KG1 (cell line): ENCODE data around the gene LIPM.
"Not testable (repeated sequence)": the region's sequence is repeated elsewhere in the genome, so short reads cannot be mapped to it uniquely, and the experiment has no call there.

Experiments used
- DNase-seq: peaks from one replicate; lab custom pipeline; 2025; lab: John Stamatoyannopoulos, UW

LIPM gene

DNA sequence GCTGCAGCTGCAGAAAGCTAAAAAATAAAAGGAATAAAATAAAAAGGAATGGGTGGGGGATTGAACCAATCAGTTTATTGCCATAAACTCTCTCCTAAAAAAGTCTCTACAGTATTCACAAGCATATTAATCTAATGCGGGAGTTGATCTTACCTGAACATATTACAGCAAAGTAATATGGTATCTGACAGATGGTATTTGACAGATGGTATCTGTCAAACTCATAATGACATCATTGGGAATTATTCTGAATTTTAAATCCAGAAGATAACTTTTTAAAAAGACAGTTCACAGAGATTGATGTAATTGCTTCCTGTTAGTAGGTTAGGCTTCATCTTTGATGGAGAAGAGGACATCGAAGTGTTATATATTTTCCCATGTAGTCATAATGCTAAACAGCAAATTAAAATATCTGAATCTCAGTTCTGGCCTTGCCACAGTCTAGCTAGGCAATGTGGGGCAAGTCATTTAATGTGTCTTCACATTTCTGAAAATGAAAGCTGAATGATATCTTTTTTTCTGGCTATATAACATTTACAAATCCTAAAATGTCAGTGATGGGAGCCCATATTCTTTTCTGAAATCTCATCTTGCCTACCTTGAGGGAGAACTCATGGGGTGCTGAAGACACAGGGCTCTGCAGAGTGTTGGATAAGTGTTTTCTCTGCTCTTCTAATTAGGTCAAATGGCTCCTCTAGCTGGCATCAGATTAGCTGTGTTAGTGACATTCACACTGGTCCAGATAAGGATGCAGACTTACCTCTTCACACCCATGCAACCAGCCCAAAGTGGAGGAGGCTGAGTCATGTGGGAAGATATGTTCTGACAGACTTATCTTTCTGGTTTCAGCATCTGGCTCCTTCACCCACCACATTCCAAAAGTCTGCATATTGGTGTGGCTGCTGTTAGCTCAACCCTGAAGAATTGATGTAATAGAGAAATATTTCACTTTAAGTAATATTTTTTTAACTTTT lies 2.1 kb upstream of the LIPM start:
- no peak for DNase-seq

DNA sequence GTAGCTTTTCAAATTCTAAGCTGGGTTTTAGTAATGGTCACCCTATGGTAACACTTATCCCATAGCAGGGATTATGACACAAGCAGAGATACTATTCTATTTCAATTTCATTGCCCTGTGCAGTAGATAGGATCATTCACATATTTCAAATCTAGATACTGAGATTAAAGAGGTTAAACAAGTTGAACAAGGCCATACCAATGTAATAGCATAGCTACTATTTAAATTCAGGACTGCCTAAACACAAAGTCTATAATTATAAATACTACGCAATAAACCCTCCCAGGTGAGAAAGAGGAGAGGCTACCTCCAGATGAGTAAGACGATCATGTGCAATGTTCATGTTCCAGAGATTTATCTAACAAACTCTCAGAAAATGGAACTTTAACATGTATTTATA lies 1.1 kb downstream of the LIPM start:
- no peak for DNase-seq

DNA sequence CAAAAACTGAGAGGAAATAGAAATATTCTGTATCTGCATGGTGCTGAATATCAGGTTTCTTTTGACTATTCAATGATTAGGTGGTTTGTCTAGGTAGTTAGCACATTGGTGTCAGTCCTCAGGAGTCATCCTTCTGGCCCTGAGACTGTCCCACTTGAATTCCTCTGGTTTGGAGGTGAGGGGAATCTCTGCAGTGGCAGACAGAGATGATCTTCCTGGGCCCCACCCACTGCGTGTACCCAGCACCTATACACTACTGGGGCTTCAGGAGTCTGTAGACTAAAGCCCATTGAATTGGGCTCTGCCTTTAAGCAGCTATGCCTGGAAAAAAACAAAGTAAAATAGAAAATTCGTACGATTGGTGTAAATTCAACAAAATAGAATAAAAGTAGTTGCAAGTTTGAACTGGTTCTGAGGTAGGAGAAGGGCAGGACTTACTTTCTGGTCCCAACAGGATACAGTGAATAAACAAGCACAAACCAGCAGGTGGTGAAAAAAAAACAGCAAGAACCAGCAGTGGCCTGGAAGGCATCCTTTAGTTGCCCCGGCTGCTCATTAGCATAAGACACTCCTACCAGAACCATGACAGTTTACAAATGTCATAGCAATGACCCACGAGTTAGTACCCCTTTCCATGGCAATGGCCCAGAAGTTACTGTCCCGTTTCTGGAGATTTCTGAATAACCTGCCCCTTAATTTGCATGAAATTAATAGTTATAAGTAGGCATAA lies 1.7 kb downstream of the LIPM start:
- no peak for DNase-seq

DNA sequence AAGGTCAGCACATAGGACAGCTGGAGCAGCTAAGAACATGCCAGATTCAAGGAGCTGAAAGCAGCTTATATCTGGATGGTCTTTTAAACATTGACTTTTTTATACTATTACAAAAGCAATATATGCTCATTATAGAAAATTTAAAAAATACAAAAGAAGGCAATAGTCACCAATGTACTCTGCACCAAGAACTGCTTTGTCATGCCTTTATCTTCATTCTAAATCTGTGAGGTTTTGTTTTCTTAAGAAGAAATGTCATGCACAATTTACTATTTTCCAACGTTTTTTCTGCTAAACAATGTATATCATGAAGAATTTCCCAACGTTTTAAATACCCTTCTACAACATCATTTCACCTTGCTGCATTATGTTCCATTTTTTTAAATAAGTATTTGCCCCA lies 2.8 kb downstream of the LIPM start:
- no peak for DNase-seq

DNA sequence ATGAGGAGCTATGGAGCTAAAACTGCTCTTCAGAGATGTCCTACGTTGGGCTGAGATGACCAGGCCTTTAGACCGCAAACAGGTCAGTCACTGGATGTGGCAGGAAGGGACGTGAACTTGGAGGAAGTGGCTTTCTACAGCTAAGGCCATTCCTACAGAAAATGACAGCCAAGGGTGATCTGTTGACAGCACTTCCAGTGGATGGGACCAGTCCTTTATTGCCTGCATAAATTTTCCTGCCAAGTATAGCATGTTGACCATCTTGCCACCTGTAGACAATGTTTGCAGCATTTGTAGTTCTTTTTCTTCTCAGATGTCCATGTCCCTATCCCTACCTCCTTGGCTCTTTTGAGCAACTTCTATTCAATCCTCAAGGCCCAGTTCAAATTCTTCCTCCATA lies 3.4 kb downstream of the LIPM start:
- DNase-seq, result no peak

DNA sequence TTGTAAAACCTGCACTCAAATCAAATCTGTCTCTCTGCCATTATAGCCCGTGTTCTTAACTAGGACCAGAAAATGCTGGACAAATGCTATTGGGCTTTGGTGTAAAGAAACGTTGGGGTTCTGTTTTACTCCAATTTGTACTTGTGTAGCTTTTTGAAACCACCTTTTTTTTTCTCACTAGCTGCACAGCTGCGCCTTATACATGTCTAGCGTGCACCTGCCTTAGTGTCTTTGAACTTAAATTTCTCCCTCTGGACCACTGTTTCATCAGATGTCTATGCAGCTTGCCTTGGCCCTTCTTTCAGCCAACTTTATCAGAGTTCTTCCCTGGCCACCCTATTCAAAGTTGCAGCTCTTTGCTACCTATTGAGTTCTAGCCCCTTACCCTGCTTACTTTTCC lies 7.1 kb downstream of the LIPM start:
- DNase-seq, result no peak

DNA sequence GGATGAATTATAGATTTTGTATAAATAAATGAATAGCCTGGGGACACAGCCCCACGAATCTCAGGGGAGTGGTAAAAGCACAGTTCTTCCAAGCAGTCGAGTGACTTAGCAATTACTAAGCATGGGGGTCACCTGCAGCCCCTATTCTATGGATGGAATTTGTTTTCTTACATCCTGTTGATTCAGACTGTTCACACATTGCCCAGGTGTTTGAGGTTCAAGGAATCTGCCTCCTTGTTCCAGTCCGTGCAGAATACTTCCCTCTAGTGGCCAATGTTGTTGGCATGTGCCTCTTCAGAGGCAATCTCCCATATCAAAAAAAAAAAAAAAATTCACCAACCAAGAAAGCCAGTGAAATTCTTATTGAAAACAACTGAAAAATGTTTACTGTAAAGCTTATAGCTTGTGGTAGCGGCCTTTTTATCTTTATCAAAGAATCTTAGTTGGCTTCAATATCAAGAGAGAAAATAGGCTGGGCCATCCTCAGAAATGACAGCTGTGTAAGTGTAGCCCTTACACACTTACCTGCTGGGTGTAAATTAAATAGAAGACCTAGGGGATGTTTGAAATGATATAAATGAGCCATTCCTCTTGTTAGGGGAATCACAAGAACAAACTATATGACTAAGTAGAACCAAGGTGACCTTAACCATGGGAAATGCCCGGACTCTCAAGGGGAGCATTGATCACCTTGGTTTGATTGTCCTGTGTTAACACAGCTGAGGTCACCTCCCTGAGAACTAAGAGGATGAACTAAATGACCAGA lies 7.8 kb downstream of the LIPM start:
- DNase-seq, result no peak

DNA sequence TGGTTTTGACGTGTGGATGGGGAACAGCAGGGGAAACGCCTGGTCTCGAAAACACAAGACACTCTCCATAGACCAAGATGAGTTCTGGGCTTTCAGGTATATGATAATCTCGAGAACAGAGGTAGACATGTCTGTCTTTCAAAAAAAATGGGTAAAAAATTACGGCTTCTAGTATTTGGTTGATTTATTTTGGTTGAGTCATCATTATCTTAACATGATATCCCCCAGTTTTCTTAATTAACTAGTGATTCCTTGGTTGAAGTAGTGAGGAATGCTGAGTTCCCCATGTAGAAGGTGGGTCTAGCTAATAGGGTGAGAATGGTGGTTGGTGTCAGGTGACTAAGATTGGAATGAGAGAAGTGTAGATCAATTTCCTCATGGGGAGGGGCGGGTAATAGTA lies 10.7 kb downstream of the LIPM start:
- DNase-seq, result no peak

DNA sequence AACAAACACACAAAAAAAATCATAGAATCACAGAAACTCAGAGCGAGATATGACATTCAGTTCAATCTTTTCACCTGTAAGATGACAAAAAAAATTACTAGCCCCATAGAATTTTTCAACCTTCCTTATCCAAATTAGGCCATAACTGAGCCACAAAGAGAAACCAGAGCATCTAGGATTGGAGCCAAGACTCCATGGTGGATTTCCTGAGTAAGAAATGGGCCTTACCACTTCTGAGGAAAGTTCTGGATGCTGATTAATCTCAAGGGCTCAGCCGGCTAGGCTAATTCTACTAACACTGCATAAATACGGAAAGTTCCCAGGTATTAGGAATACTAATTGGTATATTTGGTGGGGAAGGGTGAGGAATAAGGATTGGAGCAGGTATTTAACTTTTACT lies 16.8 kb downstream of the LIPM start:
- no peak for DNase-seq

DNA sequence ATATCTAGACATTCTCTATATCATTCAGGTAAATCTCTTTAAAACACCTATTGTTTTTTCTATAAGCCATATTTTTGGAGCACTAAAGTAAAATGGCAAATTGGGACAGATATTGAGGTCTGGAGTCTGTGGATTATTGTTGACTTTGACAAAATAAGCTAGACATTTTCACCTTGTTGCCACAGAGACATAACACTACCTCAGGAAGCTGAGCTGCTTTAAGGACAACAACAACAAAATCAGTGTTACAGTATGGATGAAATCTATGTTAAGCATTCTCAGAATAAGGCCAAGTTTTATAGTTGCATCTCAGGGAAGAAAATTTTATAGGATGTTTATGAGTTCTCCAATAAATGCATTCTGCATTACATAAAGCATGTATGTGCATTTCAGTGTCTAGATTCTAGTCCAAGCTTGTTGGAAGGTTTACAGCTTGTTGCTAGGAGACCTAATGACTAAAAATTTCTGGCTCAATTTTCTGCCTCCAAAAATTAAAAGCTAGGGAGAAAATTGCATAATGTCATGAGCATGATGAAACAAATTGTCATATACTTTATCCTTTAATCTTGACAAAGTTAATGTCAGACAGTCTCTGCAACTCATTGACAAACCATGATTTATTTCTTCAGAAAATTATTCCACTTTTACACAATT lies 18.3 kb downstream of the LIPM start:
- DNase-seq, result no peak

DNA sequence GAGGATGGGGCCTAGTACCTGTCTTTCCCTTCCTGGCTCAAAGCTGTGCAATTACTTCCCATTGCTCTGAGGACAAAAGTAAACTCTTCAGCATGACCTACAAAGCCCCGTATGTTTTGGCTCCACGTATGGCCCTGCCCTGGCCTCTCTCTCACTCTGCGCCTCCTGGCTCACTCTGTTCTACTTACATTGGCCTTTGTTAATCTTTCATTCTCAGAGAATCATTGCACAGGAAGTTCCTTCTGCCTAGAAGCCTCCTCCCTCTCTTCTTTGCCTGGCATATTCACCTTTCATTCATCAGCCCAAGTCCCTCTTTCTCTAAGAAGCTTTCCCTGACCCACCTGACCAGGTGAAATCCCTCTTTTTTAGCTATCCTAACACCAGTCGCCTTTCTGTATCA lies 23.9 kb downstream of the LIPM start:
- no peak for DNase-seq

DNA sequence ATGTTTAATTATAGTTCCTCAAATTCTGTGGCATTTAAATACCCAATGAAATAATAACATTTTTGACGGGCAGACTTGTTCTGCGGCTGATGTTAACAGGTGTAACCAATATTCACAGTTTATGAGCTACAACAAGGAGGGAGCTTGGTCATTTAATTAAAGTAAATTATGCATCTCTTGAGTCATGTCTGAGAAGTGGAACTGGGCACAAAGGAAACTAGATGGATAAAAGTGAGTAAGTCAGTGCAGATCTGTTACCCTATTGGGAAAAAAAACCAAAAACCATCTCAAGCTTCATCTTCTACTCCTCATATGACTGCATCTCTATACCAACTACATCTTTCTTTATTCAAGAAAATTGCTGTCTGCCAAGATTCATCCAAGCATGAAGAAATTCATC lies 25.1 kb downstream of the LIPM start:
- DNase-seq, result no peak

DNA sequence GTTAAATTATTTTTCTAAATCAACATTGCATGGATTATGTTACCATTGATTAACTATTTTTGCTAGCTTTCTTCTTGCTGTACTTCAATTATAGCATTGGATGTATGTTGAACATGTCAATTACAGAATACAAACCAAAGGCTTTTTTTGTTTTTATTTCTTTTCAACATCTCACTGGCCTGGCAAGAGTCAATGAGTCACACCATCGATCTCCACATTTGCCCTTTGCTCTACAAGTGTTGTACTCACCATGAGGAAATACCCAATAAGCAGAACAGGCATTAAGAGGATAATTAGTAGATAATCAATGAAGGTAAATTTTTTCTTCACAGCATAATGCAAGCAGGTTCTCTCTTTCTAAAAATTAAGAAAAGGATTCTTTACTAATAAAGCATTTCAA lies 25.8 kb downstream of the LIPM start:
- DNase-seq, result no peak

DNA sequence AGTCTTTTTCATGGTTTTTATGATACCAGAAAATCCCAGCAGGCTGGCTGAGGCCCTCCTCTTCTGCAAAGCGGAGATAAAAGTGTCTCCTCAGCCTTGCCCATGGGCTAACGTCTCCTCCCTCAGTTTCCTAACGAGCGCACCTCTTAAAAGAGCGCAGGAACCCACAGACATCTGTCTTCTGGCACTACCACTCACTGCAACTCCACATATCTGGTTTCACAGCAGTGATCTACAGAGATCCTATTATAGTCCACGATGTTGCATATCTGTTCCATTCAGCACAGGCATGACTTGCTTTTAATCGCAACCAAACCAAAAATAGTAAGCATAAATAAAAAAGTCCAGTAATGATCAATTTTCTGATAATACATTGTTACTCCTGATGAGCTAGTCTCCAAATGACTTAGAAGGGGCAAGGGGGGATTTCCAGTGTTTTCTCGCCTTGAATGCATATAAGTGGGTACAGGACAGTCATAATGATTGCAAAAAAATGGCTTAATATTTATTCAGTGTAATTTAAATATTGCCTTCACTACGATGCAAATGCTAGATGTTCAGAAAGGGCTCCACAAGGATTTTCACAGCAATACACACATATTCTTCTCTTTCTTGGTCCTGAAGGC lies 28.2 kb downstream of the LIPM start:
- no peak for DNase-seq

DNA sequence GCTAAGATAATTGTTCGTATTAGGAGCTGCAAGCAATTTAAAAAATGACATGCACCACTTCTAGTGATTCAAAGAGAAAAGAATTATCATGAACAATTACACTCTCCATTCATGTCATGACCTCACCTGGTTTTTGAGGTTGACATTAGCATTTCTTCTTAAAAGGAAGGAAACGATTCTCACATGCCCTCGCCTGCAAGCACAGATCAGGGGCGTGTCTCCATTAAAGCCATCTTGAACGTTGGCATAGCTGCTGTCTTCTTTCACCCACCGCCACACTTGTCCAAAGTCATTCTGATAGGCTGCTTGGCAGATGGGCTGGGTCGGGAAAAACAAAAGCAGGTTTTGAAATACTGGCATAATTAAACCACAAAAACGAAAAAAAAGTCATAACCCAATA lies 29.2 kb downstream of the LIPM start:
- no peak for DNase-seq

DNA sequence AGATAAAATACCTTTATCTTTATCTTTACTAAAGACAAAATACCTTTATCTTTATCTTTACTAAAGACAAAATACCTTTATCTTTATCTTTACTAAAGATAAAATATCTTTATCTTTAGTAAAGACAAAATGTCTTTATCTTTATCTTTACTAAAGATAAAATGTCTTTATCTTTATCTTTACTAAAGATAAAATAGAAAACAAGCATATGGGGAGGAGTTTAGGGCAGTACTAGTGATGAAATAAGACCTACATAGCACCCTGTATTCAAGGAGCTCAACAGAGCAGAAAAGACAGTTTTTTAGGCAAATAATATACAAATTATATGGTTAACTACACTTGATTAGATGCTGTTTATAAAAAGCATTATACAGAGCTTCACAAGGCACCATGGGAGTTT lies 29.8 kb downstream of the LIPM start:
- no peak for DNase-seq

DNA sequence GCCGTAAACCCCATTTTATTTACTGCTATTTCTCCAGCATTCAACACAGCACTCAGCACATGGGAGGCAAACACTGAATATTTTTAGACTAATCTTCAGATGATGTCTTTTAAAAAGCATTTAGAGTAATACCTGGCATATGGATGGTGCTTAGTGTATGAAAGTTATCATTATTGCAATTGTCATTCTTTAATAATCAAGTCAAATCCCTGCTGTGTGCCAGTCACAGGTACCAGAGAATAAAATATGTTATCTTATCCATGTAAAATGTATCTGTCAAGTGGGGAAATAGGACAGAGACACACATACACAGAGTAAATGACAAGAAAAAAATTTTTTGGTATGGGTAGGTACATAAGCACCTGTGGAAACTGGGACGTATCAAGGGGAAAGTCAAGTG lies 30.6 kb downstream of the LIPM start:
- no peak for DNase-seq

DNA sequence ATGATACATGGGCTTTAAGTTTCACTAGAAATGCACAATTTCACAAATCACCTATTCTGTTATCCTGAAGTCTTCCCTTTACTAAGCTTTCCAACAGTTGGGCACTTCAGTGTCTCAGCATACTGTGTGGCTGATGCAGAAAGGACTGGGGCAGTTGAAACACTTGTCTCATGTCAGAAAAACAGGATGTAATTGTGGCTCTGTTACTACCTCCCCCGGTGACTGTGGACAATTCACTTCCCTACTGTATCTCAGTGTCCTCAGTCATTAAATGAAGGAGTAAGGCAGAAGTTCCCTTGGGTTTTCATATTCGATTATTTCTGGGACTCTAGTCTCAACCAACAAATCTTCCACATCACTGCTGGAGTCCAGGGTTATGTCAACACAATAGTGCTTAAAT lies 31.2 kb downstream of the LIPM start:
- DNase-seq, result peak; percentile 31

DNA sequence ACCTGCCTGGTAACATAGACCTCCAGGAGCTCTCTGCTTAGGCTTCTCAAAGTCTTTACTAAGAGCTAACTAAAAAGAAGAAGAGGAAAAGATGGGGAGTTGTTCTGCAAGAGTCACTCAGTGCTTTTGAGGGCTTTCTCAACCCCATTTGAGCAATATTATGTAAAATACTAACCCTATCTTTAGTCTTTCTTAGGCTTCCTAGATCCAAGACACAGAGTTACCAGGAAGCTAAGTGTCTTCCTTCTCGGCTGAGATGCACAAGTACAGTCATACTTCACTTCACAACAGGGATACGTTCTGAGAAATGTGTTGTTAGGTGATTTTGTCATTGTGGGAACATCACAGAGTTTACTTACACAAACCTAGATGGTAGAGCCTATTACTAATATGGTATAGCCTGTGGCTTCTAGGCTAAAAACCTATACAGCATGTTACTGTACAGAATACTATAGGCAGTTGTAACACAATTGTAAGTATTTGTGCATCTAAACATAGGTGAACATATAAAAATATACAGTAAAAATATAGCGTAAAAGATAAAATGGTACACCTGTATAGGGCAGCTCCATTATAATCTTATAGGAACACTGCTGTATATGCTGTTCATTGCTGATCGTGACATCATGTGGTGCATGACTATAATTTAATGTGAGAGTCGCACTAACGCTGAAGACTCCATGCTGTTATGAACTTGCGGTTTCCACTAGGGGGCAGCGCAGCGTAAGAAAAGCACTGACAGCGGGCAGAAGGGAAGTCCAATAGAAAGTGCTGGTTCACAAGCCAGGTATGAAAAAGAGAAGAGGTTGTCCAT lies 32.8 kb downstream of the LIPM start:
- peak; percentile 63 for DNase-seq

DNA sequence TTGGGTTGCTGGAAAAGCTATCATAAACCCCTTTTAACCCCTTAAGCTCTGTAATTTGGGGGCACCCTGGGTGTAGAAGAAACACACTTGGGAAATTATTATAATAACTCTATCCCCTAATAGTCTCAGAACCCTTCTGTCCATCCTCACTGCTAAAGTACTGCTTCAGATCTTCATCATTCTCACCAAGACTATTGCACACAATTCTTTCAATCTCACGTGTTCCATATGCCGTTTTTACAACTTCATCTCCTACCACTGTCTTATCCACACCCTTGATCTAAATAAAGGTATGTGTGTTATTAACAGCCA lies 33.3 kb downstream of the LIPM start:
- no peak for DNase-seq

DNA sequence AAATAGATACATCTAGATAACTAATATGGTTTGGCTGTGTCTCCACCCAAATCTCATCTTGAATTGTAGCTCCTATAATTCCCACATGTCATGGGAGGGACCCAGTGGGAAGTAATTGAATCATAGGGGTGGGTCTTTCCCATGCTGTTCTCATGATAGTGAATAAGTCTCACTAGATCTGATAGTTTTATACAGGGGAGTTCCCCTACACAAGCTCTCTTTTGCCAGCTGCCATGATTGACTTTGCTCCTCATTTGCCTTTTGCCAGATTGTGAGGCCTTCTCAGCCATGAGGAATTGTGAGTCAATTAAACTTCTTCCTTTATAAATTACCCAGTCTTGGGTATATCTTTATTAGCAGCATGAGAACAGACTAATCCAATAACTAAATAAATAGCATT lies 35.1 kb downstream of the LIPM start:
- DNase-seq, result not testable (repeated sequence)
